GM12891 (cell line): ENCODE results near the gene CBLL1.

Experiments used
- POLR2A ChIP-seq: IDR thresholded peaks from 2 replicates; pipeline ENCODE4 v1.6.1; 2011; ENCODE audit warnings: low read depth, low read length, control low read depth
- POLR2AphosphoS5 ChIP-seq: IDR thresholded peaks from 2 replicates; pipeline ENCODE4 v1.6.1; 2011; ENCODE audit warnings: low read depth, low read length, control low read depth
- TAF1 ChIP-seq: IDR thresholded peaks from 2 replicates; pipeline ENCODE4 v1.6.1; 2011; ENCODE audit warnings: low read depth, low read length, control low read depth

DNA sequence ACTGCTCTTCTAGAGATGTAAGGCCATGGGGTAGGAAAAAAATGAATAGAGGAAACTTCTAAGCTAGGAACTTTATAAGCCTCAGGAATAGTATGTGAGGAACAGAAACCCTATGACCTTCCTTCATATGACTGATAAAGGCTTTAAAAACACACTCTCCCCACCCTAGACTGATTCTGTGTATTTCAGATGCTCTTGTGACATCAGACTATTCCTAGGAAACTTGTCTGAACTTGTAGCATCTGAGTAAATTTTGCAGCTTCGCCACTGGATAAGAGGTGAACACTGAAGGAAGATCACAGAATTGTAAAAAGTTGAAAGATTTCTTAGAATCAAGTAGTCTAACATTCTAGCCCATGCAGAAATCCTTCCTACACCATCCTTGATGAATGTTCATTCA, 31.0 kb upstream of the CBLL1 start:
- TF ChIP-seq POLR2A (no peak), TAF1 (no peak), POLR2AphosphoS5 (no peak)
